ENCODE results near the gene PPARG.
"Not testable (repeated sequence)": the region's sequence is repeated elsewhere in the genome, so short reads cannot be mapped to it uniquely, and the experiment has no call there.

Gene PPARG

GRCh38 chr3:12445523-12446240, 156.8 kb downstream of the PPARG start:
- DNase-seq: no peak

GRCh38 chr3:12446298-12446697, 157.4 kb downstream of the PPARG start:
- no peak for DNase-seq

- no peak for DNase-seq
These were observed 158.2 kb downstream of the PPARG start for GRCh38 chr3:12447075-12447474.

GRCh38 chr3:12448404-12449202, 159.7 kb downstream of the PPARG start:
- not testable (repeated sequence) for DNase-seq

GRCh38 chr3:12449889-12450682, 161.2 kb downstream of the PPARG start:
- DNase-seq: no peak

GRCh38 chr3:12451481-12451880, 162.6 kb downstream of the PPARG start:
- no peak for DNase-seq

GRCh38 chr3:12451960-12452359, 163.1 kb downstream of the PPARG start:
- no peak for DNase-seq

- no peak for DNase-seq
These were observed 163.8 kb downstream of the PPARG start for GRCh38 chr3:12452361-12453330.

- no peak for DNase-seq
These were observed 165.4 kb downstream of the PPARG start for GRCh38 chr3:12454076-12454815.

GRCh38 chr3:12454816-12455121, 165.9 kb downstream of the PPARG start:
- no peak for DNase-seq

GRCh38 chr3:12455740-12456139, 166.9 kb downstream of the PPARG start:
- no peak for DNase-seq

GRCh38 chr3:12456441-12456840, 167.6 kb downstream of the PPARG start:
- DNase-seq: no peak

GRCh38 chr3:12457380-12457779, 168.5 kb downstream of the PPARG start:
- not testable (repeated sequence) for DNase-seq

GRCh38 chr3:12458901-12459300, 170.0 kb downstream of the PPARG start:
- no peak for DNase-seq

- no peak for DNase-seq
These were observed 171.3 kb downstream of the PPARG start for GRCh38 chr3:12460127-12460526.

GRCh38 chr3:12461097-12461649, 172.3 kb downstream of the PPARG start:
- no peak for DNase-seq

- DNase-seq: no peak
These were observed 173.5 kb downstream of the PPARG start for GRCh38 chr3:12462159-12462947.

- no peak for DNase-seq
These were observed 174.8 kb downstream of the PPARG start for GRCh38 chr3:12463686-12464085.

- DNase-seq: no peak
These were observed 175.3 kb downstream of the PPARG start for GRCh38 chr3:12464181-12464580.

GRCh38 chr3:12465151-12465835, 176.4 kb downstream of the PPARG start:
- DNase-seq: no peak
